ENCODE data around the gene KCNK1.
"Not testable (repeated sequence)": the region's sequence is repeated elsewhere in the genome, so short reads cannot be mapped to it uniquely, and the experiment has no call there.

Gene KCNK1

DNA sequence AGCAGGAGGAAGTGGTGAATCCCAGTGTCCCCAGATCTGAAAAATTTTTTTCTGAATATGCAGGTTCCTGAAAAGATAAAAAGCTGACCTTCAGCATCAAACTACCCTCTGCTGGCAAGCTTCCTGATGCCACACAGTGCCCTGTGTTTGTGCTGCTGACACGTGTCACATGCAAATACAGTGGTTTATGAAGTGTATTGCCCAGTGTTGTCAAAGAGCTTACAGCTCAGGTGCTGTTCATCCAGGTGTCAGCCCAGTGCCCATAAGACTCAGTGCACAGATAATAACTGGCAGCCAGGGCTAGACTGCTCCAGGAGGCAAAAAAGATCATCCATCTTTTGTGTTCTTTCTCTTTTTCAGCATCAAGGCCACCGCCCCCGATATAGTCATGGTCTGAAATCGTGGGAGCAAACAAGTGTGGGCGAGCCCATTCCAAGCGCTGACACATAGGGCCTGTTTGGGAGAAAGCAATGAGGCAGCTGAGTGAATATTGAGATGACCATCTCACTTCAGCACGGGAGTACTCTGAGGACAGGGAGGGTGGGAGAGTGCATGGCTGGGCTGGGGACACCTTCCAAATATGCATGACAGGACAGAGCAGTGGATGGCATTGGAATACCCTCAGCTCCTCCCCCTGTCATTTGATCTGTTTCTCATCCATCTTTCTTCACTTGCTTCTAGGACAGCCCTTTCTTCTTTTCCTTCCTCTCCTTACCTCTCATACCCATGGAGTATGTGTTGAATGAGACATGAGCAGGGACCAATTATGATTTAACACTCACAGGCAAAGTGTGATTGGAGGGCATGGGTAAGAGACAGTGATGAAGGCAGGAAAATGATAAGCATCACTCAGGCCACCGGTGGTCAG is 6.4 kb upstream of the KCNK1 start:
- no peak for DNase-seq (ENCODE audit: extremely low read depth in 1 of 2, low read depth in 1 of 2)

- DNase-seq (ENCODE audit: extremely low read depth in 1 of 2, low read depth in 1 of 2) = no peak
Observed at GRCh38 chr1:233608988-233609387, 4.9 kb upstream of the KCNK1 start.

GRCh38 chr1:233609926-233610325 is 4.0 kb upstream of the KCNK1 start:
- no peak for DNase-seq (ENCODE audit: extremely low read depth in 1 of 2, low read depth in 1 of 2)

GRCh38 chr1:233610628-233611027 is 3.3 kb upstream of the KCNK1 start:
- no peak for DNase-seq (ENCODE audit: extremely low read depth in 1 of 2, low read depth in 1 of 2)

DNA sequence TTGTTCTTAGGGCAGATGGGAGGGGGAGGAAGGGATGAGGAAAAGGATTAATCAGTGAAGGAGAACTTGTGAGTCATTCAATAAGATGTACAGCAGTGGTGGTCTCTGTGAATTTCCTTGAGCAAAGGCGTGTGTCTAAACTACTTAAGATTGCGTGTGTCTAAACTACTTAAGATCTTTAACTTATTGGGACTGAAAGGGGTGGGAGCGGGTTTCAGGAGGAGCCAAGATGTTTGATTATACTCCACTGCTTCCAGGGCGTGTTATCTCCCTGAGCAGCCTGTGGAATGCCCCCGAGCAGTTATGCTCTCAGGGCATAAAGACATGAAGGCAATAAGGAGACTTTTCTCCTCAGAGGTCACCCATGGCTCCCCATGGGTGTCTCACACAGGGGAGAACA is 2.5 kb upstream of the KCNK1 start:
- not testable (repeated sequence) for DNase-seq (ENCODE audit: extremely low read depth in 1 of 2, low read depth in 1 of 2)

DNA sequence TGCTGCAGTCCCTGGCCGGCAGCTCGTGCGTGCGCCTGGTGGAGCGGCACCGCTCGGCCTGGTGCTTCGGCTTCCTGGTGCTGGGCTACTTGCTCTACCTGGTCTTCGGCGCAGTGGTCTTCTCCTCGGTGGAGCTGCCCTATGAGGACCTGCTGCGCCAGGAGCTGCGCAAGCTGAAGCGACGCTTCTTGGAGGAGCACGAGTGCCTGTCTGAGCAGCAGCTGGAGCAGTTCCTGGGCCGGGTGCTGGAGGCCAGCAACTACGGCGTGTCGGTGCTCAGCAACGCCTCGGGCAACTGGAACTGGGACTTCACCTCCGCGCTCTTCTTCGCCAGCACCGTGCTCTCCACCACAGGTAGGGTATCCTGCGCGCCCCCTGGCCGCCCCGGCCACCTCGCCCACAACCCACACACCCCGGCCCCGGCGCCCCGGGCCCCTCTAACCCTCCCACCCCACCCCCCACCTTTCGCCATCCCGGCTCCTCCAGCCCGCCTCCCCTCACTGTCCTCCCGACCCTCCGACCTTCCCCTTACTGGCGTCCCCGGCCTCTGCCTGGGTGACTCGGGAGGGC is 352 bp downstream of the KCNK1 start:
- DNase-seq (ENCODE audit: extremely low read depth in 1 of 2, low read depth in 1 of 2) = no peak

DNA sequence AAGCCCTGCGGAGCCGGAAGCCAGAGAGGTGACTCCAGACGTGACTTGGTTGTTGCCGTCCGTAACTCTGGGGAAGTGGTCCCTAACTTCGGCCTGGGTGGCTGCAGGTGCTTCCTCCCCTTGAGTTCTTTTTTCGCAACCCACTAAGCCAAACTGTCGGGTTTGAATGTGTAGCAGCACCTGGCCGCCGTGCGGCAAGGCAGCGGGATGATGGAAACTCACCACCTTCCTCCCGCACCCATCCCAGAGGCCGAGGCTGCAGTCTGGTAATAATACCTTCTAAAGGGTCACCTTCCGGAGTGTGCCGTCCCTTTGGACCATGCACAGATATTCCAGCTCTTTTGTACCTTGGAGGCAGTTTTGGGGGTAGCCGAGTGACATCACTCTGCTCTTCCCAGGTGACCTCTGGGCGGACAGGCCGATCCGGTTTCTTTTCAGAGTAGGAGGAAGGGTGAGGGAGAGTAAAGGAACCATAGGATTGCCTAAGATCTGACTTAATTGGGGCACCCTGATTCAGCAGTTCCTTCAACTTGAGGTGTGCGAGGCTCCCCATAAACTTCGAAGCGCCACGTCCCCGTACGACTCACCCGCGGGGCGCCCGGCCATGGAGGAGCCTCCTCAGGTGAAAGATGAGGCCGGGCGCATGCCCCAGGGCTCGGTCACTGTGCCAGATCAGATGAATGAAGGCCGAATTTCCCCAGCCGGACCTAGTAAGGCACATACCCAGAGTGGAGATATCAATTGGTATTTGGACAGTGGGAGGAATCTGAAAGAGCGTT is 1.0 kb downstream of the KCNK1 start:
- DNase-seq (ENCODE audit: extremely low read depth in 1 of 2, low read depth in 1 of 2) = no peak

DNA sequence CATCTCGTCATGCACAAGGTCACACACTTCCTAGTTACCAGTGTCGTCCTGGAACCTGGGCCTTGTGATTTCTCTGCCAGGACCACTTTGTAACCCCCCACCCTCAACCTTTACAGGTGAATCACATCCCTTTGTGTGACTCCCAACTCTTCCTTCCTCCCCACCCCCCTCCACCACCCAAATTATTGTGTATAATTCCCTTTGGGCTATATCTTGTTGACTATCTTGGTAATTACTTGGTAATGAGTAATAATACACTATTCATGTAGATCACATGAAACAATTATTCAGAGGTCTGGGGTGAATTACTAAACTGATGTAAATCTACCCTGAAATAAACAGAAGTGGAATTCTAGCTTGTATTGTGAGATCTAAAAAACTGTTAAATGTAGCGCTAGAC is 1.7 kb downstream of the KCNK1 start:
- DNase-seq (ENCODE audit: extremely low read depth in 1 of 2, low read depth in 1 of 2) = no peak

- no peak for DNase-seq (ENCODE audit: extremely low read depth in 1 of 2, low read depth in 1 of 2)
Observed at GRCh38 chr1:233617025-233617424, 3.1 kb downstream of the KCNK1 start.

DNA sequence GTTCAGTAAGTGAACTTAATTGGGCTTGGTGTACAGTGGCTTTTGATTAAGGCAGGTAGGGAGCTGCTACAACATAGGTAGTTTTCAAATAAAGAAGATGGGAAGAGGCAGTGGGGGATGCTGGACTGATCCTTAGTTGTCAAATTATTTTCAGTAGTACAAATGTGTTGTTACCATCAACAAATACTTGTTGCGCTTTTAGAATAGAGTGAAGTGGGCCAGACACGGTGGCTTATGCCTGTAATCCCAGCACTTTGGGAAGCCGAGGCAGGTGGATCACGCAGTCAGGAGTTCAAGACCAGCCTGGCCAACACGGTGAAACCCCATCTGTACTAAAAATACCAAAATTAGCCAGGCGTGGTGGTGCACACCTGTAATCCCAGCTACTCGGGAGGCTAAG is 5.5 kb downstream of the KCNK1 start:
- not testable (repeated sequence) for DNase-seq (ENCODE audit: extremely low read depth in 1 of 2, low read depth in 1 of 2)

DNA sequence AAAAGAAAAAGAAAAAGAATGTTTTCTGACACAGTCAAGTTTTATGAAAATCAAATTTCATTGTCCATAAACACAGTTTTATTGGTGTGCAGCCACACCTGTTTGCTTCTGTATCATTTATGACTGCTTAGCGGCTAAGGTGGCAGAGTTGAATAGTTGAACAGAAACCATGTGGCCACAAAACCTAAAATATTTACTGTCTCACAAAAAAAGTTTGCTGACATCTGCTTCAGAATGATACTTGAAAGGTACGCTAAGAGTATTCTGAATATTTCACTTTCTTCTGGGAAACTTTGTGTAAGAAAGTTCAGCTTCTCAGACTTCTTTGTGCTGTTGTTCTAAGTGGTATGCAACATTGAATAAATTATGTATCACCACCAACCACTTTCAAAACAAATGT is 6.2 kb downstream of the KCNK1 start:
- no peak for DNase-seq (ENCODE audit: extremely low read depth in 1 of 2, low read depth in 1 of 2)

GRCh38 chr1:233621923-233622322 is 8.0 kb downstream of the KCNK1 start:
- DNase-seq (ENCODE audit: extremely low read depth in 1 of 2, low read depth in 1 of 2) = no peak

DNA sequence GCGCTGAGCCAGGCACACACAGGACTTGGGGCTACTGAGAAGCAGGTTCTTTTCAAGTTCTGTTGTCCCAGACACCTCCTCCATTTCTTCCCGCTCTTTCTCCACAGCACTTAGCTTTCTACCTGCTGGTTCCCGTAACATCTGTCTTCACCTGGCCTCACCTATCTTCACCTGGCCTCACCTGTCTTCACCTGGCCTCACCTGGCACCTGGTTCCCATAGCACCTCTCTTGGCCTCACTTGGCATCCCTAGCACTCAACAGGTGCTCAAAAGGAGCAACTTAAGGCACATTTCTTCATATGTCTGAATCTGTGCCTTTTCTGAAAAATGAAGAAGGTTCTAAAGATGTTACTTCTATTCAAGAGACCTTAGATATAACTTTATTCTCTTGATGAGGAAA is 10.4 kb downstream of the KCNK1 start:
- DNase-seq (ENCODE audit: extremely low read depth in 1 of 2, low read depth in 1 of 2) = no peak

- no peak for DNase-seq (ENCODE audit: extremely low read depth in 1 of 2, low read depth in 1 of 2)
Observed at GRCh38 chr1:233625087-233625486, 11.2 kb downstream of the KCNK1 start.

DNA sequence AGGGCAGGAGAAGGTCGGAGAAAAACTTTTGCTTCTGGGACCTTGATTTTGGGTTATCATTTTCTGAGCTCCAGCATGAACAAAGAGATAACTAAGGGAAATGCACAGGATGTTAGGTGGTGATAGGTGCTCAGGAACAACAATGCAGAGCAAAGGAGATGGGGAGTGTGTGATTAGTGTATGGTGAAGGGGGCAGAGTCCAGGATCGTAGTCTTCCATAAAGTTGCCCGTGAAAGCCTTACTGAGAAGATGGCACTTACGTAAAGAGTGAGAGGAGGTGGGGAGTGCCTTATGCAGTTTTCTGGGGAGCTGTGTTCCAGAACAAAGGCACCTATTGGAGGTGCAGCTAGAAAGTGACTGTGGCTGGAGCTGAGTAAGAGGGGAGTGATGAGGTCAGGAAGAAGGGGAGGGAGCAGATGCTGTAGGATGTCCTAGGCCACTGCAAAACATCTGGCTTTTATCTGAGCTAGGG is 11.6 kb downstream of the KCNK1 start:
- DNase-seq (ENCODE audit: extremely low read depth in 1 of 2, low read depth in 1 of 2) = no peak

- DNase-seq (ENCODE audit: extremely low read depth in 1 of 2, low read depth in 1 of 2) = no peak
Observed at GRCh38 chr1:233627376-233627775, 13.5 kb downstream of the KCNK1 start.

DNA sequence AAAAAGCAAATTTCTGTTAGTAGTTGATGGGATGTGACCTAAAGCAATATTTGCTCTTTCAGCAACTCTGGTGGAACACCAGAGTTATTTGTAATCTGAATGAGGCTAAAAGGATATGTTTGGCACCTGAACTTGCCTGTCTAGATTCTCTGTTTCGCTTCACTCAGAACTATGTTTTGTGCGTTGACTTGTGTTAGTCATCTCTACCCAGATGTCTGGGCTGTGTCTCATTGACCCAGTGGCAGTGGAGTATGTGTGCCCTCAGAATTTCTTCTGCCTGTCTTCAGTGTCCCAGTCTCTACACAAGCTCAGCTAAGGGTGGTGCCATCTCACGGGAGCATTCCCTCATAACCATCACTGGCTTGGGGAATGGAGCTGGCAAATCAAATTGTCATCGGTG is 13.9 kb downstream of the KCNK1 start:
- DNase-seq (ENCODE audit: extremely low read depth in 1 of 2, low read depth in 1 of 2) = no peak

DNA sequence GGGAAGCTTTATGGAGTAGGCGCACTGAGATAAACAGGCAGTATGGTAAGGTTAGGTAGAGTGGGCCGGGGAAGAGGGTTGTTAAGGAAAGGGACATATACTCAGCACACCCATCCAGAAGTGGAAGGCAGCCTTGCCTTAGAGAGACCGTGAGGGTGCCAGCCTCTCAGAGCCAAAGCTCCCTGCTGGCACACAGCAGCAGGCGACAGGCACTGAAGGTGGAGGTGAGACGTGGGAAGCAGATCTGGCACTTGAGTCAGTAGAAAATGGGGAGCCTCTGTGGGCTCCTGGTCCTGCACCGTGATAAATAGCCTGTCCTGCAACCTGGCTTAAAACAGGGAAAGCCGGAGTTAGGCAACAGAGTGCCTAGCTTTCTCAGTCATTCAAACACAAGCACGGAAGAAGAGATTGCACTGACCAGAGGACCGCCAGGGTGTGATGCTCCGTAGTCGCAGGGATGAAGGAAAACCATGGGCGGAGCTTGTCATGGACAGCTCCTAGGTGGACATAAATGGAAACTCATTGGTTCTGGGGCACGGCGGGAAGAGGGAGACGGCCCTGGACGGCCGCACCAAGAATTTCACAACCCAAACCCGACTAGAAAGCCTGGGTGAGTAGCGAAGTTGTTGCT is 15.5 kb downstream of the KCNK1 start:
- DNase-seq (ENCODE audit: extremely low read depth in 1 of 2, low read depth in 1 of 2) = no peak

GRCh38 chr1:233631810-233632405 is 18.0 kb downstream of the KCNK1 start:
- DNase-seq (ENCODE audit: extremely low read depth in 1 of 2, low read depth in 1 of 2) = no peak

GRCh38 chr1:233632436-233632835 is 18.5 kb downstream of the KCNK1 start:
- DNase-seq (ENCODE audit: extremely low read depth in 1 of 2, low read depth in 1 of 2) = no peak

Measured in activated CD8-positive, alpha-beta memory T cell treated with anti-CD3 and anti-CD28 coated beads for 1 hour (primary cell).